HG03139 (cell line): ENCODE data around the gene PLCB3.
A peak's percentile ranks its signal among the peaks of the same experiment; 100 is the strongest.

Experiments used
- ATAC-seq: cut with Tn5 transposase; IDR thresholded peaks from one replicate; pipeline ENCODE4 v1.9.1; 2021; ENCODE audit not compliant: unreplicated experiment

PLCB3 gene

DNA sequence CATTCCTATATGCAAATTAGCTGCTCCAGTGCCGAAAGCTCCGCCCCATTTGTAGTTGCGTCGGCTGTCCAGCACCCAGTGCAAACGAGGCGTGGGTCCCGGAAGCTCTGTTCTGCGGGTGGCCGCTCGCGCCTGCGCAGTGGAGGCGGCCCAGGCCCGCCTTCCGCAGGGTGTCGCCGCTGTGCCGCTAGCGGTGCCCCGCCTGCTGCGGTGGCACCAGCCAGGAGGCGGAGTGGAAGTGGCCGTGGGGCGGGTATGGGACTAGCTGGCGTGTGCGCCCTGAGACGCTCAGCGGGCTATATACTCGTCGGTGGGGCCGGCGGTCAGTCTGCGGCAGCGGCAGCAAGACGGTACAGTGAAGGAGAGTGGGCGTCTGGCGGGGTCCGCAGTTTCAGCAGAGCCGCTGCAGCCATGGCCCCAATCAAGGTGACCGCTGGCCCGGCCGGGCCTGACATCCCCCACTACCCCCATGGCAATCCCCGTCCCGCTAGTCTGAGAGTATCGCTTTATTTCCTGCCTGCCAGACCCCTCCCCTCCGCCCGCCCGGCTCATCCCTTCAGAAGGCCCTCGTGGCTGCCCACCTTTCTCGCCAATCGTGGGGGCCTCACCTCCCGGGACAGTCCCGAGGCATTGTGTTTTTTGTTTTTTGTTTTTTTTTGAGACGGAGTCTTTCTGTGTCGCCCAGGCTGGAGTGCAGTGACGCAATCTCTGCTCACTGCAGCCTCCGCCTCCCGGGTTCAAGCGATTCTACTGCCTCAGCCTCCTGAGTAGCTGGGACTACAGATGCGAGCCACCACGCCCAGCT is 66.8 kb downstream of the PLCB3 start, which contains the start of gene PRDX5:
Gene PRDX5, plus strand, starts transcription at position 161 of the 805 bp plus-strand sequence. Its CDS starts 95 bp downstream, at position 256.
- peak; percentile 61 for ATAC-seq
